GM21423 (cell line): ENCODE data around the gene ENOPH1.

ENCODE experiments used
- ATAC-seq: cut with Tn5 transposase; IDR thresholded peaks from one replicate; pipeline ENCODE4 v1.9.1; 2021; ENCODE audit warnings: mild to moderate bottlenecking, moderate library complexity; ENCODE audit not compliant: unreplicated experiment

Gene ENOPH1

DNA sequence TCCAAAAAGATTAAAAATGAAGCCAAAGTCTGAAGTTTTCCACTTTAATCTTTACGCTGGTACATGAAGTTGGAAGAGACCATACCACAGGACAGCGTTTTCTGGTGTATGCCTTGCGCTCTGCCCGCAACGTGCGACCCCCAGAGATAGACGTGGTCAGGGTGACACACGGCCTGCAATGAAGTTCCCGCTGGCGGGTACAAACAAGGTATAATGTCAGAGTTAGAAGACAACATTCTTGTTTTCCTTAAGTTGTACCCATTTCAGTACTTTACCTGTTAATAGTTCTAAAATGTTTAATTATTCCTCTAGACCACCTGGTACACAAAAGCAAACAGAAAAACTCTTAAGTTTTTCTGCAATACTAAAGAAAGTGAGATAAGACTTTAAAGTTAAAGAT lies 4.9 kb upstream of the ENOPH1 start:
- no peak for ATAC-seq

DNA sequence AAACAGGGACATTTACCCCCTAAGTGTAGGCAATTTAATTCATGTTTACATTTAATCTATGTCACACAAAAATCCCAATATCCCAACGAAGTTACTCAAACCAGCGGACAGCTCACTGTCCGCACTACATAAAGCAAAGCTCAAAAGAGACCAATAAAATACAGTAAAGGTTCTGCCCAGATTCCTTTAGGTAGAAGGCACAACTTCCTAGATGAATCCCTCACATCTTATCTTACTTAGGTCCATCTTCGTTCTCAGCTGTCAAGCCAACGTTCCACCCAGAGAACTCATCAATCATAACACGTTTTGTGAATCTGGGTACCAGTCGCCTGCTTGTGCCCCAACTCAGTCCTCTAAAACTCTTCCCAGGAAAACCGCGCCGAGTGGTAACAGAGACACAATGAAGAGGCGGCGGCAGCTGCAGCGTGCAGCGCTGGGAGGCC lies 1.8 kb upstream of the ENOPH1 start:
- ATAC-seq, result no peak

DNA sequence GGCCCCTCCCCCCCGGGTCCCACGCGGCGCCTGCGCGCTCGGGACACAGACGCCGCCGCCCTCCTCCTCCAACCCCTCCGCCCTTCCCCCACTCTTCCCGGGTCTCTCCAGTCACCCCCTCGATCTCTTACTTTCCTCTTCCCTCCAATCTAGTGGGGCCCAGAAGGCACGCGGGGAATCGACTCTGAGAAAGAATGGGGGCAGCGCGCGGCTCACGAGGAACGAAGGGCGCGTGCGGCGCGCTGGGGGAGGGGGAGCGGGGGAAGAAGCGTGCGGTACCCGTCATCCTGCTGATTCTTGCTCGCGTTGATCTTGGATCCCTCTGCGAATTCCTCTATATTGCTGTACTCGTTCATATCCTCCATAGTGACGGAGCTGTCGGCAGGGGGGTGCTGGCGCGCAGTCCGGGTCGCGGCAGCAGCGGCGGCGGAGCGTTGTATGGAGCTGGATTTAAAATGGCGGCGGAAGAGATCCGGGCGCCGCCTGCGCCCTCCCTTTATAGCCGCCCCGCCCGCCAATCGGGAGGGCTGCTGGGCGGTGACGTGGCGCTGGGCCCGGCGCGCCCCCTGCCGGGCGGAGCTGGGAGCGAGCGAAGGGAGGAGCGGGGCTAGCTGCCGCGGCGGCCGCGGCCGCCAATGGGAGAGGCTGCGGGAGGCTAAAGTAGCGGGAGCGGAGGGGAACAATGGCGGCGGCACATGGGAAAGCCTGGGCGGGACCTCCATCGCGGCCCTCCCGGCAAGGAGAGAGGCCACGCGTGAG lies 1.2 kb upstream of the ENOPH1 start:
- ATAC-seq, result peak; percentile 53

DNA sequence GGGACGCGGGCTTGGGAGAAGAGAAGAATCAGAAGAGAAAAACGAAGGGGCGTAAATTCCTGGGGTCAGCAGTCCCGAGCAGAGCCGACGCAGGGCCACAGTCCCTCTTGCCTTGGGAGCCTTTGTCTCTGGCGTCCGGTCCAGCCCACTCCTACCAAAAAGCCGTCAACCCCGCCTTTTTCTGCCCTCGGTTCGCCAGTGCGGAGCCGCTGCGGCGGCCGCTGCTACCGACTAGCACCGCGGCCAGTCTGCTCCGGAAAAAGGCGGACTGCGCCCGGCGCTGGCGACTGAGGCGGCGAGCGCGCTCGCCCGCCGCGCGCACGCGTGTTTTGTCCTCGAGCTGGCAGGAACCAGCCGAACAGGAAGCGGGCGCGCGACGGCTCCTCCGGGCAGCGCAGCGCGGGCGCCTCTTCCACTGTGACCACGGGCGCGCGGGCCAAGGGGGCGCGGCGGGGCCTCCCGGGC lies 630 bp upstream of the ENOPH1 start:
- ATAC-seq, result peak; percentile 7

DNA sequence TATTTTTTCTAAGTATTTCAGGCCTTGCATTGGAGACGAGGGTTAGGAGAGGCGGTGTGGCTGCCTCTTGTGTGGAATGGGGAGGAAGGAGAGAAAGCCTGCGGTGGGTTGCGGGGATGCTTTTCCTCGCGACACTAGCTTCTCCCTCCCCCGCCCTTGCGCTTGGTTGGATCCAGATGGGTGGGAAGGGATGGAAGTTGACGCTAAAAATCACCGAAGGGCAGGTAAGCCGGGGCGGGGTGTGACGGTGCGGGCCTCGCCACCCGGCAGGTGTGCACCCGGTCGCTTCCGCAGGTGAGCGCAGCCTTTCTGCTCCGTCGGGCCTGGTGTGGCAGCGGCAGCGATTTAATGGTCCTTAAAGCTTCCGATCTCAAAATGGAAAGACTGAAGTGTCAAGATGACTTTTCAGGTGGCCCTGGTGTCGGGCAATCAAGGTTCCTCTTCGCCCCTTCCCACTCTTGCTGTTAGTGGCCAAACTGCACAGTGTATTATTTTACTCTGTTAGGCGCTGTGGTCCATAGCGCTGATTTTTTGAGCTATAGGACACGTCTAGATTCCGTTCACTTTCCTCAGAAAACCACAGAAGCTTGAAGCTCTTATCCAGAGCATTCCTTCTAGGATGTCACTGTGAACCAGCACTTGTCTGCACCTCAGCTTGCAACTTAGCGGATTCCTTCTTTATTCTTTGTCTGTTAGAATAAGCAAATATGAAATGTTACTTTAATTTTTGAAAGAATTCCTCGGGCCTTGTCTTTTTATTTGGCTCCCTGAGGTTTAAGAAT lies 765 bp downstream of the ENOPH1 start:
- ATAC-seq, result peak; percentile 0

DNA sequence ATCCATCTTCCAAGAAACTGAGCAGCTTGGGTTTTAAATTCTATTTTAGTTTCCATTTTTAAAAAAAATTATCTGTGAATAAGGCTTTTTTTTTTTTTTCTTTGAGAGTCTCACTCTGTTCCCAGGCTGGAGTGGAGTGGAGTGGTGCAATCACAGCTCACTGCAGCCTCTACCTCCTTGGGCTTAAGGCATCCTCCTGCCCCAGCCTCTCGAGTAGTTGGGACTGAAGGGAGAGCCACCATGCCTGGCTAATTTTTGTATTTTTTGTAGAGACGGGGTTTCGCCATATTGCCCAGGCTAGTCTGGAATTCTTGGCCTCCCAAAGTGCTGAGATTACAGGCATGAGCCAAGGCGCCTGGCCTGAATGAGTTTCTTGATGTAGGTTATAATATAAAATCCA lies 1.4 kb downstream of the ENOPH1 start:
- no peak for ATAC-seq

DNA sequence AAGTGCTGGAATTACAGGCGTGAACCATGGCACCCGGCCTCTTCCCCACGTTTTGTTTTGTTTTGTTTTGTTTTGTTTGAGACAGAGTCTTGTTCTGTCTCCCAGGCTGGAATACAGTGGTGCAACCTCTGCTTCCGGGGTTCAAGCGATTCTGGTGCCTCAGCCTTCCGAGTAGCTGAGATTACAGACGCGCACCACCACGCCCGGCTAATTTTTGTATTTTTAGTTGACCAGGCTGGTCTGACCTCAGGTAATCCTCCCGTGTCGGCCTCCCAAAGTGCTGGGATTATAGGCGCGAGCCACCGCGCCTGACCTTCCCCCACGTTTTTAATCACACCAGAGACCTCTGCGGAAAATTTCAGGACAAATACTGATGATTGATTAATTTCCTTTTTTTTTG lies 2.2 kb downstream of the ENOPH1 start:
- ATAC-seq, result no peak

DNA sequence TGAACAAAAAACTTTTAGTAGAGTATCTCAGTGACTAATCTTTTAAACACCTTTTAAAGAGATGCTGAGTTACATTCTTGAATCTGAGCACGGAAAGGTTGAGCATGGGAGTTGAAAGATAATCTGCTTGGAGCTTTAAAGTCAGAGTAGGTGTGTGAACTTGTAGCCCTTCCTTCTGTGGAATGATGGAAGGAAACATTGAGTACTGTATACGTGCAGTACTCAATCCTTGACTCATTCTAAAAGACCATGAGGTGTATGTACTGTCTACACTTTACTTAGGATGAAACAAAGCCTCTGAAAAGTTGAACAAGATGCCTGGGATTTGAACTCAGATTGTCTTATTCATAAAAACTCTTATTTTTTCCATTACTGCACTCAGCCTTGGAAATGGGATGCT lies 3.4 kb downstream of the ENOPH1 start:
- no peak for ATAC-seq

DNA sequence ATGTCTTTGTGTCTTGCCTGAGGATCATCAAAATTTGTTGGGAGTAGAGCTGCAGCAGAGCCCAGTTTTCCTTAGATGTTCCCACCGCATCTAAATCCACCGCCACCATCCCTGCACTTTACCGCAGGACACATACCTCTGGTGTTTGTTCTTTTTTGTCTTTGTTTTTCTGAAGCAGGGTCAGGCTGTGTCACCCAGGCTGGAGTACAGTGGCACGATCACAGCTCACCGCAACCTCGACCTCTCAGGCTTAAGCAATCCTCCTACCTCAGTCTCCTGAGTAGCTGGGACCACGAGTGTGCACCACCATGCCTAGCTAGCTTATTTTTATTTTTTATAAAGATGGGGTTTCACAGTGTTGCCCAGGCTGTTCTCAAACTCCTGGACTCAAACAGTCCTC lies 4.6 kb downstream of the ENOPH1 start:
- ATAC-seq, result no peak

DNA sequence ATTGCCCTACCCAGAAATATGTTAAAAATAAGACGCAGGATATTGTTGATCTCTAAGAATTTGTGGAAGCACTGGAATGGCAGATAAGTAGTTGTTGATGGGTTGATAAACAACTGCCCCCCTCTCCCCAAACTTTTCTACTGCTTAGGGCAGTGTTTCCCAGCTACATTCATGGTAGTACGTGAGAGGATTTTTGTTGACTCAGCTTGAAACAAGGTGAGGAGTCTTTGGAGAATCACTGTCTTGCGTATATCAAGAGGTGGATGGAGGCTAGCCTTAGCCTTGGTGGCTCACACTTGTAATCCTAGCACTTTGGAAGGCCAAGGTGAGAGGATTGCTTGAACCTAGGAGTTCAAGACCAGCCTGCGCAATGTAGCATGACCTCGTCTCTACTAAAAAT lies 5.7 kb downstream of the ENOPH1 start:
- no peak for ATAC-seq

DNA sequence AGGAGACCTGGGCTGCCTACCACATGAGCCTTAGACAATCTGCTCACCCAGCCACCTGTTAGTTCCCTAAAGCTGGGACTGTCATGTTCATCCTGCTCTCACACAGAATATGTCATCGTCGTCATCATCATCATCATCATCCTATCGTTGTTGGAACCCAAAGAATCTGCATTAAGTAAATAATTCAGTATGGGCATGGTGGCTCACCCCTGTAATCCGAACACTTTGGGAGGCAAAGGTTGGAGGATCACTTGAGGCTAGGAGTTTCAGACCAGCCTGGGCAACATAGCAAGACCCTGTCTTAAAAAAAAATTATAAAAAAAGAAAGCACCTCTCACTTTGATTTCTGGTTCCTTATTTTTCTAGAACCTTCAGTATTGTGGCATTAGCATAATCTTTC lies 6.4 kb downstream of the ENOPH1 start:
- ATAC-seq, result no peak

DNA sequence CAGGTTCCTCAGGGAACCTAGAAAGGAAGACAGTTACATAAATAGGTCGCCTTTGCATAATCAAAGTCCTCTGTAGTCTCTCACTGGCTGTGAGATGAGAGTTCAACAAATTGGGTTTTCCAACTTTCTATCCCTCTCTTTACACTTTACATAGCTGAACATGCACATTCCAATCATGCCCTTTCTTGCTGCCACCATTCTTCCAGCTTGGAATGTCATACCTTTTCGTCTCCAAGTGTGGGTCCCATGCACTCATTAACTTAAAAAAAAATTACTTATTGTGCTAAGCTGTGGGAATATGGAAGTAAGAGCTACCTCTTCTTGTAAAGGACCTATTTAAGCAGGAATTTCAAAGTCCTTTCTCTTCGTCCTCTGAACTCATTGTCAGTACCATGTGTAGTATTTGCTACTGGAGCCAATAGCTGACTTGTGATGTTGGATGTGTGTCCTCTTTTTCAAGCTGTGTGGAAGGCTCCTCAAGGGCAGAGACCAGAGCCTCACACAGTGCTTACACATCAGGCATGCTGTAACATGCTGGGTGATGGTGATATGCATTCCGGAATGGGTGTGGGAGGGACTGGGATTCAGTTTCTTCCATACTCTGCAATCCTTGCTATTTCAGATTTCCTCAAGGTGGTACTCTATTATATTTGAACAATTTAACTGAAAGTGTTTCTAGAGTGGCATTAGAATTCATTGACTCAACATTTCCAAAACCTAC lies 7.1 kb downstream of the ENOPH1 start:
- ATAC-seq, result no peak

DNA sequence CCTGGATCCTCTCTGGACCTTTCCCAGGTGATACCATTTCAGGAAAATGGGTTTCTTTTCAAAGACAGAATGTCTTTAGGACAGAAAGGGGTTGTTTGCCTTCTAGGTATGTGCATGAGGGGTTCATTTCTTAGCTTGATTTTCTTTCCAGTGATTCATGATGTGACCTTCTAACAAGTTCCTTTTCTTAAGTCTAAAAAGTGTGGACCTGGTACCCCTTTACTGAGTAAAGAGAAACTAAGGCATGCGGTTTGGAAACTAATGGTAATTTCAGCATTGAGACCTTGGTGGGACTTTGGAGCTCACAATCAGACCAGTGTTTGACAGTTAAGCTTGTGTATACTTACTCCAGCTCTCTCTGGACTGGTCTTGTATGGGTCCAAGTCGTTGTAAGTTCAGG lies 8.7 kb downstream of the ENOPH1 start:
- ATAC-seq, result no peak

DNA sequence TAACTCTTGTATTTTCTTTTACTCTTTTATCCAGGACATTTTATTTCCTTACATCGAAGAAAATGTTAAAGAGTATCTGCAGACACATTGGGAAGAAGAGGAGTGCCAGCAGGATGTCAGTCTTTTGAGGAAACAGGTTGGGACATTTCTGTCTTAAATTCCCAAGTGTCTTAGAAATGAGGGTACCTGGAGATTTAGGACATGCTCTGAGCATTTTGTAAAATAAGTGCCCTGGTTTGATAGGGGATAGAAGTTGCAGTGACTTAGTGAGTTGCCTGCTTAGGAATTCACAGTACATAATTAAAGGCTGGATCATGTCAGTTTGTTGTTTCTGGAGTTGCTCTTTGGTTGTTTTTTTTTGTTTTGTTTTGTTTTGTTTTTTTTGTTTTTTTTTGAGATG lies 17.5 kb downstream of the ENOPH1 start:
- ATAC-seq, result no peak

DNA sequence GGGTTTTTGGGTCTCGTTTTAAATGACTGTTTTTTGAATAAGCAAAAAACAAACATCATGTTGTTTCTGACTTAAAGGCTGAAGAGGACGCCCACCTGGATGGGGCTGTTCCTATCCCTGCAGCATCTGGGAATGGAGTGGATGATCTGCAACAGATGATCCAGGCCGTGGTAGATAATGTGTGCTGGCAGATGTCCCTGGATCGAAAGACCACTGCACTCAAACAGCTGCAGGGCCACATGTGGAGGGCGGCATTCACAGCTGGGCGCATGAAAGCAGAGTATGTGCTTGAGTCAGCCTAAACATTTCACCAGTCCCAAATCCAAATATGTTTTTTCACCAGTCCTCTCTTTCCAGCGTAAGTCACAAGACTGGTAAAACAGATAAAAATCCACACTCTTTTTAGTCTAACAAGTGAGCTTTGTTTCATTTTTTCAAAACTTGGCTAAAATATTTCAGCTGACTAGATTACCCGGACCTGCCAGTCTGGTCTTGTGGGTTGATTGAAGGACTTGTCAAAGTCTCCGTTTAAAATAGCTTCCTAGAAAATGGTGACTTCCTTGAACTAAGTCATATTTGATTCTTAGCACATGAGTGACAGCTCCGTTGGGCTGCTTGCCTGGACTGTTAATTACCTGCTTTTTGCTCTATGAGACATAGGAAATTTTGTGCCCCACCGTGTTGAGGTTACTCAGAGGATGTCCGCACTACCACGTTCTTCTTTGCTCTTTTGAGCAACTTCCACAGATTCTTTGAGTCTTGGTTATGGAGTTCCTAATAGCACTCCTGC lies 20.8 kb downstream of the ENOPH1 start:
- no peak for ATAC-seq

DNA sequence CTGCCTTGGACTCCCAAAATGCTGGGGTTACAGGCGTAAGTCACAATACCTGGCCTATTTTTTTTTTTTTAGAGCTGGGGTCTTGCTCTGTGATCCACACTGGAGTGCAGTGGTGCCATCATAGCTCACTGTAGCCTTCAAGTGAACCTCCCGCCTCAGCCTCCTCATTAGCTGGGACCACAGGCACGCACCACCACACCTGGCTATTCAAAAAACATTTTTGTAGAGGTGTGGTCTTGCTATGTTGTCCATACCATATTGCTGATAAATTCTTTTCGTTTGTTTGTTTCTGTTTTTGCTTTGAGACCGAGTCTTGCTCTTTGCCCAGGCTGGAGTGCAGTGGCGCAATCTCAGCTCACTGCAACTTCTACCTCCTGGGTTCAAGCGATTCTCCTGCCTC lies 21.6 kb downstream of the ENOPH1 start:
- ATAC-seq, result no peak

DNA sequence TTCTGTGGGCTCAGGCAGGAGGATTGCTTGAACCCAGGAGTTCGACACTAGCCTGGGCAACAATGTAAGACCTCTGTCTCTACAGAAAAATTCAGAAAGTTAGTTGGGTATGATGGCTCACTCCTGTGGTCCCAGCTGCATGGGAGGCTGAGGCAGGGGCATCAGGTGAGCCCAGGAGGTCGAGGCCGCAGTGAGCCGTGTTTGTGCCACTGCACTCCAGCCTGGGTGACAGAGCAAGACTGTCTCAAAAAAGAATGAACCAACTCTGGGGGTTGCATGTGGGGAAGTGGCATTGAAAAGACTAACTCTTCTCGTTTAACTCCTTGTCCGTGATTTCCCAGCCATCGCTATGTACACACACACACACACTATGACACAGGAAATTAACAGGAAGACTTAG lies 26.9 kb downstream of the ENOPH1 start:
- ATAC-seq, result no peak

DNA sequence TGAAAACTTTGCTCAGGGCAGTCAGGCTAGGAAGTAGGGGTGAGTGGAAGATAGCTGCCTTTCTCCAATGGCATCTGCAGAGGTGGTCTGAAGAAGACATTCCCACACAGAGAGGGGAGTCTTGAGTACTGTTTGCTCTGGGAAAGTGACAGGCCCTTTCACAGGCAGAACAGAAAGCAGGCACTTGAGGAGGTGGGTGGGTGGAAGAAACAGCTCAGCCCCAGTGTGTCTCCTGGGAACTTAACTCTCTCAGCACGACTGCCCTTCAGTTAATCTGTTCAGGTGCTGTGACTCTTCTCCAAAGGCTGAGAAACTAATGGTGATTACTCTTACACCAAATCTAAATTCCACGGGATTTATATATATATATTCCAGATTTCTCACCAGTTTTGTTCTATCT lies 28.3 kb downstream of the ENOPH1 start:
- no peak for ATAC-seq

DNA sequence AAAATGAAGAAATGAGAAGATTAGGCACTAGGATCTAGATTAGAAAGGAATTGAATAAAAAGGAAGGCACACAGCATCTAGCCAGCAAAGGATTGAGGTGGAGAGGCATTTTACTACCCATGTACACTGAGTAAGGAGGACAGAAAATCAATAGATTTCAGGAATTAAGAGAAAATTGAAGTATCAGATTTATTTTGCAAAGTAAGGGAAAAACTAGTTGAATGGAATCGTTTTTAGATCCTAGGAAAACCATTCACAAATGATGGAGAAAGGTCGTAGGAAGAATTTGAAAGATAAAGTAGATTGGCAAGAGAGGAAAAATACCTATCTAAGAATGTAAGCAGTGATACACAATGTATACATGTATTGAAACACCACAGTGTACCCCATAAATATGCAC lies 31.3 kb downstream of the ENOPH1 start:
- no peak for ATAC-seq

DNA sequence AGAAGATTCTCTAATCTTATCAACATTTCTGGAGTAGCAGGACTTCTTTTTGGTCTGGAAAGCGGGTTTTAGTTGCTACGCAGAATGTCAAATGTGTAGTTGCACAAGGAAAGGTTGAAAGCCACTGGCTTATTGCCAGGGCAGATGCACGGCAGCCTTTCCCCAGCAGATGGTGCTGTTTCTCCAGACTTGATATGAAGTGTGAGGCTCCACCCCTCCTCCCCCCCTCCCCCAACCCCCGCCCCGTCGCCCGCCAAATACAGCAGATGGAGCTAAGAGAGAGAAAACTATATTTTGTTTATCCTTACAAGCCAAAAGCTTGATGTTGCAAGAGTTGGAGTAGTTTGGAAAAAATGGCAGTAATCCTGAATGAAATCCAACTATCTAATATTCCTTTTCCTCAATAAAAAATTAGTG lies 32.0 kb downstream of the ENOPH1 start:
- ATAC-seq, result peak; percentile 80

DNA sequence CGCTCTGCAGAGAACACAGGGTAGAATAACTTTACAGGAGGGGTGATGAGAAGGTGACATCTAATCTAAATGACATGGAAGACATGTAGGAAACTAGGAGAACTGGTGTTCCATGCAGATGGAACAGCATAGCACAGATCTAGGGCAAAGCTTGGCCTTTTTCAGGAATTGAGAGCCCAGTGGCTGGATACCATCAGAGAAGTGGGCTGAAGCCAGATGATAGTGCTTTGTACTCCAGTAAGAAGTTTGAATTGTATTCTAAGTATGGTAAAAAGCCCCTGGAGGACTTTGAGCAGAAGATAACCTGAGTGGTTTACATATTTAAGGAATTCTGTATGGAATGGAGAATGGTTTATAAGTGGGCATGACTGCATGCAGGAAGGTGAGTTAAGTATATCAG lies 32.8 kb downstream of the ENOPH1 start:
- no peak for ATAC-seq
